Mesothelial cell of epicardium (in vitro differentiated cells): Measurements from ENCODE around the gene GDI1. TPM values are rescaled to one million over a fixed set of nuclear protein-coding genes. Genes with fewer than 3 reads are reported as not detected.

Source experiments
- DNase-seq, 2 experiments: peaks; one replicate each; pipeline ENCODE4 v3.0.0; 2021; ENCODE audit warnings: low spot score in 2 of 2; ENCODE audit not compliant: unreplicated experiment in 2 of 2
- H3K27ac Mint-ChIP-seq: 2 replicates; pipeline ENCODE4 v1.8.0; 2021; ENCODE audit warnings: mixed read lengths
- H3K27me3 Mint-ChIP-seq: 2 replicates; pipeline ENCODE4 v1.8.0; 2021; ENCODE audit warnings: low read depth, mixed read lengths
- H3K36me3 Mint-ChIP-seq: 2 replicates; pipeline ENCODE4 v1.8.0; 2021; ENCODE audit warnings: mixed read lengths
- H3K4me1 Mint-ChIP-seq: 2 replicates; pipeline ENCODE4 v1.8.0; 2021; ENCODE audit warnings: mixed read lengths
- H3K4me3 Mint-ChIP-seq: 2 replicates; pipeline ENCODE4 v1.8.0; 2021; ENCODE audit warnings: mild to moderate bottlenecking, moderate library complexity, mixed read lengths
- H3K9me3 Mint-ChIP-seq: 2 replicates; pipeline ENCODE4 v1.8.0; 2021; ENCODE audit warnings: mixed read lengths
- CTCF ChIP-seq: fragments of 200-600 bp; sonication (generic); IDR thresholded peaks from one replicate; pipeline ENCODE4 v1.5.0; 2021; ENCODE audit warnings: antibody characterized with exemption; ENCODE audit not compliant: unreplicated experiment
- total RNA-seq: library from RNA; stranded (reverse); gene quantifications from 3 replicates; pipeline ENCODE4 v1.2.1, GENCODE V29; 2021

GDI1 gene
- total RNA-seq, 1 donor from 2014 or later, result 150 TPM

GRCh38 chrX:154417157-154417556, 19.8 kb upstream of the GDI1 start:
- no peak for TF ChIP-seq CTCF
- Mint-ChIP-seq H3K27me3 (no peaks in the 10 kb centered on the region), H3K4me1 (no peaks in the 10 kb centered on the region), H3K4me3 (no peak overlapping the region), H3K9me3 (peaks cover 3% of the 10 kb centered on the region), H3K27ac (no peak overlapping the region), H3K36me3 (no peaks in the 10 kb centered on the region)
- DNase-seq, result no peak

DNA sequence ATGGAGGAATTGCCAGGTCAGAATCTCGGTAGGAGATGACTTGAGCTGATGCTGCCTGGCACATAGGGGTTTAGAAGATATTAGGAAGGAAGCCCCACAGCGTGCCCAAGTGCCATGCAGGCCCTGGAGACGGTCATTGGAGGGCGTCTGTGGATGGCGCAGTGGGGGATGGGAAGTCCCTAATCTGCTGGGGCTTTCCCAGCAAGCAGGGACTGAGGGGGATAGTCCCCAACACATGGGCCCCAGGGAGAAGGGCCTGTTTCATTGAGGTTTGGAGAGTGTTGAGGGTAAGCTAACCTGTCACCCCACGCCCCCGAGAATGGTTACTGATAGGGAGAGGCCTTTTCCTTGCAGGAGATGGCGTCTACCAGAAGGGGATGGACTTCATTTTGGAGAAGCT, 17.8 kb upstream of the GDI1 start:
- TF ChIP-seq CTCF, result no peak
- Mint-ChIP-seq H3K27me3 (no peaks in the 10 kb centered on the region), H3K9me3 (peaks cover 3% of the 10 kb centered on the region), H3K36me3 (peaks cover 2% of the 10 kb centered on the region), H3K27ac (no peak overlapping the region), H3K4me3 (no peak overlapping the region), H3K4me1 (no peaks in the 10 kb centered on the region)
- no peak for DNase-seq

GRCh38 chrX:154419688-154420401, 17.1 kb upstream of the GDI1 start:
- Mint-ChIP-seq H3K9me3 (peaks cover 7% of the 10 kb centered on the region), H3K27ac (no peak overlapping the region), H3K4me1 (no peaks in the 10 kb centered on the region), H3K27me3 (no peaks in the 10 kb centered on the region), H3K36me3 (peaks cover 2% of the 10 kb centered on the region), H3K4me3 (no peak overlapping the region)
- TF ChIP-seq CTCF, result no peak
- DNase-seq, result no peak

DNA sequence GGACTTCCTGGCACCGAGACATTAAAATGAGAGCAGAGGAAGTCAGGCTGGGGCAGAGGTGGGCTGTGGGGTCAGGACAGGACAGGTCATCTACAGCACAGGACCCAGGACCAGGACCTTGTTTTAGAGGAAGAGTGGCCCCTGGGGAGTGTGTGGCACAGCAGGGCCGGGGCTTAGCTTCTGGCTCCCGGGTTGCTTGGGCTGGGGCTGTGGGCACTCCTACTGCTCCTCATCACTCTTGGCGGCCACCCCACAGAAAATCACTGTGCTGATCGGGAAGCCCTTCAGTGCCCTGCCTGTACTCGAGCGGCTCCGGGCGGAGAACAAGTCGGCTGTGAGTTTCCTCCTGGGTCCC, 16.6 kb upstream of the GDI1 start:
- Mint-ChIP-seq H3K36me3 (peaks cover 2% of the 10 kb centered on the region), H3K9me3 (peaks cover 4% of the 10 kb centered on the region), H3K27me3 (no peaks in the 10 kb centered on the region), H3K4me3 (no peak overlapping the region), H3K27ac (no peak overlapping the region), H3K4me1 (no peaks in the 10 kb centered on the region)
- TF ChIP-seq CTCF, result no peak
- no peak for DNase-seq

GRCh38 chrX:154426916-154427770, 9.8 kb upstream of the GDI1 start:
- Mint-ChIP-seq H3K9me3 (peaks cover 12% of the 10 kb centered on the region), H3K4me1 (peaks cover 25% of the 10 kb centered on the region)

More at GRCh38 chrX:154426916-154427770, 9.8 kb upstream of the GDI1 start:
- DNase-seq, result no peak
- peaks cover 2% of the 10 kb centered on the region for H3K36me3 Mint-ChIP-seq
- H3K27ac Mint-ChIP-seq, result peak overlapping the region; percentile 90
- peak overlapping the region; percentile 22 for H3K4me3 Mint-ChIP-seq
- no peaks in the 10 kb centered on the region for H3K27me3 Mint-ChIP-seq
- TF ChIP-seq CTCF, result no peak
